Measurements from ENCODE around the gene CNTNAP1. TPM values are rescaled to one million over a fixed set of nuclear protein-coding genes. Genes with fewer than 3 reads are reported as not detected.
A peak's percentile ranks its signal among the peaks of the same experiment; 100 is the strongest.
"Not testable (repeated sequence)": the region's sequence is repeated elsewhere in the genome, so short reads cannot be mapped to it uniquely, and the experiment has no call there.

Gene CNTNAP1
- total and polyA plus RNA-seq, 3 donors from 2014 or later = 6.0 to 10.3 (median 9.0) TPM

GRCh38 chr17:42655528-42655927 is 26.8 kb upstream of the CNTNAP1 start:
- Histone ChIP-seq H3K27me3 (no peaks in the 10 kb centered on the region), H3K36me3 (ENCODE audit: low read depth, missing control alignments) (no peaks in the 10 kb centered on the region), H3K4me1 (peaks cover 22% of the 10 kb centered on the region), H3K4me3 (no peak overlapping the region), H3K27ac (no peak overlapping the region), H3K9me3 (no peaks in the 10 kb centered on the region)
- 66 to 69% methylated on average over 2 of the region's 2 CpGs for WGBS, 2 donors
- DNase-seq = no peak
- intact Hi-C loops (cut with DNase I; ENCODE audit: low total_unique reads) = no loop called here
- TF ChIP-seq POLR2A (IDR thresholded peaks at IDR 0.05) (no peak), CTCF (IDR thresholded peaks at IDR 0.05) (no peak)

- Histone ChIP-seq H3K27ac (no peak overlapping the region), H3K9me3 (no peaks in the 10 kb centered on the region), H3K4me1 (peaks cover 18% of the 10 kb centered on the region), H3K27me3 (no peaks in the 10 kb centered on the region), H3K36me3 (ENCODE audit: low read depth, missing control alignments) (no peaks in the 10 kb centered on the region), H3K4me3 (no peak overlapping the region)
- DNase-seq = no peak
- WGBS, 2 donors = 79 to 80% methylated on average over 9 of the region's 9 CpGs
- TF ChIP-seq POLR2A (IDR thresholded peaks at IDR 0.05) (no peak), CTCF (IDR thresholded peaks at IDR 0.05) (no peak)
- intact Hi-C loops (cut with DNase I; ENCODE audit: low total_unique reads) = no loop called here
Observed at GRCh38 chr17:42657824-42658588, 24.3 kb upstream of the CNTNAP1 start.

- Histone ChIP-seq H3K36me3 (ENCODE audit: low read depth, missing control alignments) (no peaks in the 10 kb centered on the region), H3K4me3 (peak within 1 kb of the TSS; percentile 48 to 85), H3K9me3 (no peaks in the 10 kb centered on the region), H3K27ac (peak within 1 kb of the TSS; percentile 70 to 78), H3K4me1 (peaks cover 10% of the 10 kb centered on the region), H3K27me3 (no peaks in the 10 kb centered on the region)
- DNase-seq = peak; percentile 90
- WGBS, 2 donors = 1 to 4% methylated on average over 25 to 41 of the region's 59 CpGs
- no peak for TF ChIP-seq POLR2A (IDR thresholded peaks at IDR 0.05)
- intact Hi-C loops (cut with DNase I; ENCODE audit: low total_unique reads) = no loop called here
Observed at GRCh38 chr17:42659079-42659931, 23.0 kb upstream of the CNTNAP1 start, which contains the start of gene TUBG2. TUBG2 (plus strand) TSS chr17:42659284; CDS start chr17:42659504, 220 bp downstream.

- H3K9me3 ChIP-seq; H3K4me1 ChIP-seq; DNase-seq; intact Hi-C loops (cut with DNase I; ENCODE audit: low total_unique reads); H3K27me3 ChIP-seq; H3K36me3 ChIP-seq (ENCODE audit: low read depth, missing control alignments): not testable (repeated sequence)
- peak overlapping the region in 1 of 2 donors; percentile 85 for H3K4me3 ChIP-seq
- 37 to 63% methylated on average over 1 to 4 of the region's 14 CpGs for WGBS, 2 donors
- peak overlapping the region in 1 of 2 donors; percentile 78 for H3K27ac ChIP-seq
Observed at GRCh38 chr17:42659932-42660274, 22.4 kb upstream of the CNTNAP1 start.

GRCh38 chr17:42660692-42661345 is 21.5 kb upstream of the CNTNAP1 start:
- H3K9me3 ChIP-seq = no peaks in the 10 kb centered on the region
- H3K36me3 ChIP-seq (ENCODE audit: low read depth, missing control alignments) = no peaks in the 10 kb centered on the region
- intact Hi-C loops (cut with DNase I; ENCODE audit: low total_unique reads) = no loop called here
- no peak overlapping the region for H3K4me3 ChIP-seq
- peaks cover 10% of the 10 kb centered on the region for H3K4me1 ChIP-seq
- no peak for DNase-seq
- peak overlapping the region in 1 of 2 donors; percentile 14 for H3K27ac ChIP-seq
- 40 to 44% methylated on average over 7 of the region's 7 CpGs for WGBS, 2 donors
- H3K27me3 ChIP-seq = no peaks in the 10 kb centered on the region
- TF ChIP-seq CTCF (IDR thresholded peaks at IDR 0.05) (no peak), POLR2A (IDR thresholded peaks at IDR 0.05) (no peak)
